H9 (cell line): ENCODE results near the gene BRSK1. TPM values are rescaled to one million over a fixed set of nuclear protein-coding genes. Genes with fewer than 3 reads are reported as not detected.
A peak's percentile ranks its signal among the peaks of the same experiment; 100 is the strongest.

Experiments used
- DNase-seq: peaks from one replicate; pipeline ENCODE4 v3.0.0-alpha.2; 2017
- H2AFZ ChIP-seq: one replicate; pipeline ENCODE4 v1.6.1; 2013; ENCODE audit warnings: mild to moderate bottlenecking, low read length, control low read depth, moderate library complexity
- H2AK5ac ChIP-seq: 2 replicates; pipeline ENCODE4 v1.6.1; 2013; ENCODE audit warnings: low read length, control low read depth, mixed read lengths; ENCODE audit not compliant: insufficient read length
- H2BK120ac ChIP-seq: one replicate; pipeline ENCODE4 v1.6.1; 2013; ENCODE audit warnings: low read depth, mild to moderate bottlenecking, low read length, control low read depth, inconsistent platforms; ENCODE audit not compliant: poor library complexity, severe bottlenecking
- H2BK12ac ChIP-seq: 2 replicates; pipeline ENCODE4 v1.6.1; 2013; ENCODE audit warnings: low read length, control low read depth, mixed read lengths, low read depth; ENCODE audit not compliant: insufficient read length
- H2BK15ac ChIP-seq: 2 replicates; pipeline ENCODE4 v1.6.1; 2013; ENCODE audit warnings: low read depth, low read length, control low read depth
- H2BK20ac ChIP-seq: one replicate; pipeline ENCODE4 v1.6.1; 2013; ENCODE audit warnings: low read depth, mild to moderate bottlenecking, low read length, control low read depth, inconsistent platforms; ENCODE audit not compliant: poor library complexity, severe bottlenecking
- H2BK5ac ChIP-seq: 2 replicates; pipeline ENCODE4 v1.6.1; 2013; ENCODE audit warnings: low read length, control low read depth, mixed read lengths; ENCODE audit not compliant: insufficient read length
- H3K14ac ChIP-seq: 2 replicates; pipeline ENCODE4 v1.6.1; 2013; ENCODE audit warnings: low read length, control low read depth; ENCODE audit not compliant: insufficient read depth
- H3K18ac ChIP-seq: 2 replicates; pipeline ENCODE4 v1.6.1; 2013; ENCODE audit warnings: low read depth, mild to moderate bottlenecking, mixed read lengths, low read length, control low read depth; ENCODE audit not compliant: insufficient read length
- H3K23ac ChIP-seq: 2 replicates; pipeline ENCODE4 v1.6.1; 2013; ENCODE audit warnings: low read length, control low read depth, mixed read lengths, low read depth; ENCODE audit not compliant: insufficient read length
- H3K23me2 ChIP-seq: 2 replicates; pipeline ENCODE4 v1.6.1; 2013; ENCODE audit warnings: low read depth, mild to moderate bottlenecking, mixed read lengths, low read length, control low read depth; ENCODE audit not compliant: insufficient read length, poor library complexity, severe bottlenecking
- H3K27ac ChIP-seq: 2 replicates; pipeline ENCODE4 v1.5.1; 2013; ENCODE audit warnings: low read length, control low read depth, mixed read lengths, low read depth; ENCODE audit not compliant: insufficient read length
- H3K27me3 ChIP-seq: 2 replicates; pipeline ENCODE4 v1.6.1; 2013; ENCODE audit warnings: low read length, control low read depth, inconsistent platforms; ENCODE audit not compliant: insufficient read depth
- H3K4ac ChIP-seq: 2 replicates; pipeline ENCODE4 v1.6.1; 2013; ENCODE audit warnings: low read depth, mild to moderate bottlenecking, control low read depth, inconsistent platforms, low read length, moderate library complexity
- H3K4me1 ChIP-seq: 2 replicates; pipeline ENCODE4 v1.6.1; 2013; ENCODE audit warnings: low read length, control low read depth, inconsistent platforms; ENCODE audit not compliant: insufficient read depth
- H3K4me2 ChIP-seq: 2 replicates; pipeline ENCODE4 v1.6.1; 2013; ENCODE audit warnings: low read length, control low read depth, mixed read lengths; ENCODE audit not compliant: insufficient read length, insufficient read depth
- H3K56ac ChIP-seq: 2 replicates; pipeline ENCODE4 v1.6.1; 2013; ENCODE audit warnings: low read depth, mild to moderate bottlenecking, mixed read lengths, low read length, control low read depth; ENCODE audit not compliant: insufficient read length
- H3K79me1 ChIP-seq: 2 replicates; pipeline ENCODE4 v1.6.1; 2013; ENCODE audit warnings: low read depth, mild to moderate bottlenecking, moderate library complexity, low read length, control low read depth, inconsistent platforms; ENCODE audit not compliant: insufficient read depth, poor library complexity, severe bottlenecking
- H3K79me2 ChIP-seq: 2 replicates; pipeline ENCODE4 v1.6.1; 2013; ENCODE audit warnings: low read length, control low read depth, inconsistent platforms; ENCODE audit not compliant: insufficient read depth
- H3K9ac ChIP-seq: 2 replicates; pipeline ENCODE4 v1.6.1; 2013; ENCODE audit warnings: low read length, control low read depth, mixed read lengths; ENCODE audit not compliant: insufficient read length; ENCODE audit errors: extremely low read depth
- H3K9me3 ChIP-seq: one replicate; pipeline ENCODE4 v1.6.1; 2013; ENCODE audit warnings: low read depth, low read length, inconsistent platforms; ENCODE audit not compliant: control insufficient read depth
- H3T11ph ChIP-seq: one replicate; pipeline ENCODE4 v1.6.1; 2013; ENCODE audit warnings: mild to moderate bottlenecking, low read length, control low read depth, inconsistent platforms
- H4K20me1 ChIP-seq: one replicate; pipeline ENCODE4 v1.6.1; 2013; ENCODE audit not compliant: control insufficient read depth, insufficient read length, insufficient read depth
- H4K5ac ChIP-seq: 2 replicates; pipeline ENCODE4 v1.6.1; 2013; ENCODE audit warnings: low read depth, mild to moderate bottlenecking, mixed read lengths, low read length, control low read depth; ENCODE audit not compliant: insufficient read length
- H4K8ac ChIP-seq: replicated peaks from 2 replicates; pipeline ENCODE4 v1.6.1; 2013; ENCODE audit warnings: low read length, control low read depth, mixed read lengths, low read depth; ENCODE audit not compliant: insufficient read length
- H4K91ac ChIP-seq: 2 replicates; pipeline ENCODE4 v1.6.1; 2013; ENCODE audit warnings: low read depth, mild to moderate bottlenecking, moderate library complexity, mixed read lengths, low read length, control low read depth; ENCODE audit not compliant: insufficient read length
- H3K27ac Mint-ChIP-seq, 3 experiments: 2 replicates in 2 of 3; 3 replicates in 1 of 3; pipeline ENCODE4 v1.8.0; 2020 to 2021; ENCODE audit warnings: mixed read lengths in 3 of 3, mild to moderate bottlenecking in 1 of 3, moderate library complexity in 1 of 3
- H3K27me3 Mint-ChIP-seq: 2 replicates; pipeline ENCODE4 v1.8.0; 2021; ENCODE audit warnings: low read depth, mild to moderate bottlenecking, moderate library complexity, mixed read lengths
- H3K36me3 Mint-ChIP-seq, 3 experiments: 2 replicates in 2 of 3; 3 replicates in 1 of 3; pipeline ENCODE4 v1.8.0; 2020 to 2021; ENCODE audit warnings: low read depth in 3 of 3, mixed read lengths in 3 of 3; ENCODE audit not compliant: insufficient read depth in 1 of 3
- H3K4me1 Mint-ChIP-seq, 2 experiments: 2 replicates each; pipeline ENCODE4 v1.8.0; 2020; ENCODE audit warnings: mixed read lengths in 2 of 2
- H3K4me3 Mint-ChIP-seq, 2 experiments: 2 replicates in 1 of 2; 3 replicates in 1 of 2; pipeline ENCODE4 v1.8.0; 2020 to 2021; ENCODE audit warnings: mild to moderate bottlenecking in 2 of 2, mixed read lengths in 2 of 2, moderate library complexity in 1 of 2
- H3K9me3 Mint-ChIP-seq, 2 experiments: 2 replicates in 1 of 2; 3 replicates in 1 of 2; pipeline ENCODE4 v1.8.0; 2020; ENCODE audit warnings: mild to moderate bottlenecking in 2 of 2, mixed read lengths in 2 of 2, moderate library complexity in 1 of 2
- WGBS: extraction: QIAGEN DNeasy Blood & Tissue Kit; methylation state at CpG from one replicate; pipeline ENCODE4 v1.1.7; 2013; ENCODE audit warnings: missing lambda C conversion rate, low lambda C conversion rate, mixed read lengths; ENCODE audit not compliant: insufficient read length; ENCODE audit errors: extremely low coverage; 5-methylcytosine and 5-hydroxymethylcytosine counted together
- total RNA-seq: library from RNA; stranded (reverse); gene quantifications from 2 replicates; pipeline ENCODE4 v1.2.1, GENCODE V29; 2021
- TF ChIP-seq, protein P1 (sequence below): fragments of 200-600 bp; sonication (generic); conservative IDR thresholded peaks from 3 replicates; pipeline ENCODE4 v1.8.0; 2021; ENCODE audit warnings: antibody characterized with exemption, mild to moderate bottlenecking

BRSK1 gene
- total RNA-seq, 1 experiment from 2014 or later, result 43.5 TPM

DNA sequence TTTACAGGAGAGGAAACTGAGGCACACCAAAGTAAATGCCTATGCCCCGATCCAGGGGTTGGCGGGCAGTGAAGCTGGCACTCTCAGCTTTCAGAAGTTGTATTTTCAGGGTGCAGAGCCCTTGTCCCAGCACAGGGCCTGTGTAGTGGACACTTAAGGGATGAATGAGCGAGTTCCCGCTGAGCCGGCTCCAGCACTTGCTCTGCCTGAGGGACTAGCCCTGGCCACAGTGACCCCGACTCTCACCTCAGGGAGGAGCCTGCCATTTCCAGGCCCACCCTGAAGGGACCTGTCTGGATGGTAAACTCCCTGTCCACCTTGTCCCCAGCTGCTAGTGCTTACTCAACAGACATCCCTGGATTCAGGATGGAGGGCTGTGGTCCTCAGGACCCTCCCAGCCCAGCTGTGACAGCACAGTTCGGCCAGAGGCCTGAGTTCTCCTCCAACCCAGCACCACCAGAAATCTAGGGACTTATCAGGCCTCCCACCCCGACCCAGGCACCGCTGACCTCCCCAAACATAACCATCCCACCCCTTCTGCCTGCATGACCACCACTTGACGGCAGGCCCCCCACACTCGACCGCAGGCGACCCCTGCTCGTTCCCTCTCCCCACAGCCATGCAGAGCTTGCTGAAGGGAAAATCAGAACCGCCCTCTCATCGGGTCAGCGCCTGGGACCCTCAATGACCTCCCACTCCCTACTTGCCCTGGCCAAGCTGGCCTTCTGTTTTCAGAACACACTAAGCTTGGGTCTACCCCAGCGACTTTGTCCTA, 33.3 kb upstream of the BRSK1 start:
- no peak for DNase-seq
- peak overlapping the region; percentile 10 to 27 (median 27); a peak in 3 of 7 replicates for H3K27ac Mint-ChIP-seq
- peaks cover 2% of the 10 kb centered on the region for H3K79me1 ChIP-seq

More for the DNA sequence above, 33.3 kb upstream of the BRSK1 start:
- no peak overlapping the region for H2AFZ ChIP-seq
- no CpG with 5 or more reads among the region's 18 CpGs for WGBS
- H3K79me2 ChIP-seq, result peaks cover 32% of the 10 kb centered on the region; the same call in 1 of the 2 replicates
- TF ChIP-seq, protein P1, sequence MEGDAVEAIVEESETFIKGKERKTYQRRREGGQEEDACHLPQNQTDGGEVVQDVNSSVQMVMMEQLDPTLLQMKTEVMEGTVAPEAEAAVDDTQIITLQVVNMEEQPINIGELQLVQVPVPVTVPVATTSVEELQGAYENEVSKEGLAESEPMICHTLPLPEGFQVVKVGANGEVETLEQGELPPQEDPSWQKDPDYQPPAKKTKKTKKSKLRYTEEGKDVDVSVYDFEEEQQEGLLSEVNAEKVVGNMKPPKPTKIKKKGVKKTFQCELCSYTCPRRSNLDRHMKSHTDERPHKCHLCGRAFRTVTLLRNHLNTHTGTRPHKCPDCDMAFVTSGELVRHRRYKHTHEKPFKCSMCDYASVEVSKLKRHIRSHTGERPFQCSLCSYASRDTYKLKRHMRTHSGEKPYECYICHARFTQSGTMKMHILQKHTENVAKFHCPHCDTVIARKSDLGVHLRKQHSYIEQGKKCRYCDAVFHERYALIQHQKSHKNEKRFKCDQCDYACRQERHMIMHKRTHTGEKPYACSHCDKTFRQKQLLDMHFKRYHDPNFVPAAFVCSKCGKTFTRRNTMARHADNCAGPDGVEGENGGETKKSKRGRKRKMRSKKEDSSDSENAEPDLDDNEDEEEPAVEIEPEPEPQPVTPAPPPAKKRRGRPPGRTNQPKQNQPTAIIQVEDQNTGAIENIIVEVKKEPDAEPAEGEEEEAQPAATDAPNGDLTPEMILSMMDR, result no peak
- H3T11ph ChIP-seq, result no peak overlapping the region
- H4K91ac ChIP-seq, result no peak overlapping the region
- no peak overlapping the region for H3K18ac ChIP-seq
- H3K23ac ChIP-seq, result no peak overlapping the region
- H2BK20ac ChIP-seq, result no peak overlapping the region
- no peaks in the 10 kb centered on the region for H3K23me2 ChIP-seq
- no peak overlapping the region for H4K5ac ChIP-seq
- no peak overlapping the region for H3K27ac ChIP-seq
- no peaks in the 10 kb centered on the region for H3K27me3 ChIP-seq
- no peak overlapping the region; the same call in 1 of the 2 replicates for H3K14ac ChIP-seq
- Mint-ChIP-seq H3K4me1 (peaks cover 17 to 24% of the 10 kb centered on the region in 2 experiments), H3K27me3 (no peaks in the 10 kb centered on the region; the same call in 1 of the 2 replicates), H3K9me3 (no peaks in the 10 kb centered on the region), H3K36me3 (peaks cover 2 to 15% (median 10%) of the 10 kb centered on the region in 3 experiments; a peak in 6 of 7 replicates), H3K4me3 (peak overlapping the region in 1 of 2 experiments; percentile 4; a peak in 1 of 5 replicates)
- H3K4ac ChIP-seq, result no peak overlapping the region
- H2BK120ac ChIP-seq, result no peak overlapping the region
- no peaks in the 10 kb centered on the region for H4K20me1 ChIP-seq
- no peak overlapping the region for H2BK5ac ChIP-seq
- no peak overlapping the region for H3K4me2 ChIP-seq
- H4K8ac ChIP-seq, result no peak overlapping the region
- H3K9me3 ChIP-seq, result no peaks in the 10 kb centered on the region
- H3K56ac ChIP-seq, result no peak overlapping the region
- no peak overlapping the region for H2BK15ac ChIP-seq
- no peak overlapping the region for H3K9ac ChIP-seq
- no peak overlapping the region for H2BK12ac ChIP-seq
- H2AK5ac ChIP-seq, result no peak overlapping the region
- peaks cover 4% of the 10 kb centered on the region; the same call in 1 of the 2 replicates for H3K4me1 ChIP-seq
